Lower leg skin (tissue), 4 donors: ENCODE results near the gene TXNRD2. TPM values are rescaled to one million over a fixed set of nuclear protein-coding genes. Genes with fewer than 3 reads are reported as not detected.

Experiments
- DNase-seq, 2 donors: peaks; one replicate each; pipeline ENCODE4 v3.0.0-alpha.2; 2019; ENCODE audit warnings: low spot score in 2 of 2
- H3K4me3 ChIP-seq: fragments of 200-600 bp; sonication (generic); 2 replicates; pipeline ENCODE4 v1.5.1; 2017; ENCODE audit warnings: mild to moderate bottlenecking, low read depth; ENCODE audit not compliant: poor library complexity, severe bottlenecking
- CTCF ChIP-seq, 3 donors: fragments of 450-650 bp; IDR thresholded peaks; one replicate each; pipeline ENCODE4 v1.5.1; 2016; ENCODE audit warnings: antibody characterized with exemption in 3 of 3, mild to moderate bottlenecking in 3 of 3, moderate library complexity in 2 of 3
- POLR2A ChIP-seq, 2 donors: fragments of 450-650 bp; IDR thresholded peaks; one replicate each; pipeline ENCODE4 v1.6.1; 2016 to 2017; ENCODE audit warnings: antibody characterized with exemption in 2 of 2, mild to moderate bottlenecking in 1 of 2, moderate library complexity in 1 of 2
- WGBS, 2 donors: methylation state at CpG; one replicate each; pipeline ENCODE4 v1.1.5; 2018; 5-methylcytosine and 5-hydroxymethylcytosine counted together
- intact Hi-C: fragments of 100-400 bp; cut with DNase I; formaldehyde crosslinking; loops from one replicate; pipeline ENCODE4 v1.15.0; 2023; ENCODE audit warnings: low total_unique reads
- total RNA-seq, 4 donors: library from RNA; depleted of rRNA; stranded (reverse); fragments of >200 nt; gene quantifications; one replicate each; pipeline ENCODE4 v1.1.0, GENCODE V29; 2016

The TXNRD2 gene
- total RNA-seq, 4 donors from 2014 or later, result 10.9 to 16.8 (median 15.2) TPM

GRCh38 chr22:19957445-19957844 lies 15.8 kb upstream of the TXNRD2 start:
- no peak overlapping the region for H3K4me3 ChIP-seq
- no peak for TF ChIP-seq POLR2A (IDR thresholded peaks at IDR 0.05)
- 78 to 85% methylated on average over 9 of the region's 9 CpGs for WGBS, 2 donors
- intact Hi-C loops, result no loop called here
- no peak for DNase-seq

- WGBS, 2 donors, result 46 to 53% methylated on average over 19 of the region's 19 CpGs
Observed at GRCh38 chr22:19955241-19956128, 13.9 kb upstream of the TXNRD2 start.

GRCh38 chr22:19951346-19951745 lies 9.7 kb upstream of the TXNRD2 start:
- no peak for DNase-seq
- 89 to 90% methylated on average over 13 of the region's 13 CpGs for WGBS, 2 donors
- intact Hi-C loops, result no loop called here
- no peak for TF ChIP-seq POLR2A (IDR thresholded peaks at IDR 0.05)
- TF ChIP-seq CTCF (IDR thresholded peaks at IDR 0.05), result no peak
- H3K4me3 ChIP-seq, result no peak overlapping the region

More at GRCh38 chr22:19955241-19956128, 13.9 kb upstream of the TXNRD2 start:
- intact Hi-C loops, result no loop called here
- TF ChIP-seq POLR2A (IDR thresholded peaks at IDR 0.05), result no peak
- TF ChIP-seq CTCF (IDR thresholded peaks at IDR 0.05), result no peak
- no peak for DNase-seq
- no peak overlapping the region for H3K4me3 ChIP-seq

GRCh38 chr22:19948057-19948760 lies 6.6 kb upstream of the TXNRD2 start:
- intact Hi-C loops, result no loop called here
- DNase-seq, result no peak
- H3K4me3 ChIP-seq, result no peak overlapping the region
- whole genome bisulfite sequencing, 2 donors, result 62 to 74% methylated on average over 9 of the region's 9 CpGs
- TF ChIP-seq POLR2A (IDR thresholded peaks at IDR 0.05), result no peak
- no peak for TF ChIP-seq CTCF (IDR thresholded peaks at IDR 0.05)

- no peak for DNase-seq
- intact Hi-C loops, result no loop called here
- 36 to 39% methylated on average over 11 of the region's 11 CpGs for WGBS, 2 donors
- TF ChIP-seq CTCF (IDR thresholded peaks at IDR 0.05) (no peak), POLR2A (IDR thresholded peaks at IDR 0.05) (no peak)
- H3K4me3 ChIP-seq, result no peak overlapping the region
Observed at GRCh38 chr22:19943082-19944026, 1.7 kb upstream of the TXNRD2 start.
